SK-N-SH treated with all-trans-retinoic acid at 6 μM for 48 hours (cell line): ENCODE measurements around the gene KLB.

Experiments
- BACH2 ChIP-seq: fragments of 250-450 bp; sonication (Bioruptor Pico); IDR thresholded peaks from 2 replicates; pipeline ENCODE4 v1.9.0; 2021; ENCODE audit warnings: mild to moderate bottlenecking, borderline replicate concordance
- ISL1 ChIP-seq: fragments of 250-450 bp; sonication (Bioruptor Pico); IDR thresholded peaks from 2 replicates; pipeline ENCODE4 v2.1.2; 2022; ENCODE audit warnings: mild to moderate bottlenecking, moderate library complexity
- RARB ChIP-seq: fragments of 250-450 bp; sonication (Bioruptor Pico); IDR thresholded peaks from 2 replicates; pipeline ENCODE4 v1.8.0; 2021; ENCODE audit warnings: mild to moderate bottlenecking, moderate library complexity
- ZC3H10 ChIP-seq: fragments of 250-450 bp; sonication (Bioruptor Pico); IDR thresholded peaks from 2 replicates; pipeline ENCODE4 v1.5.1; 2021; ENCODE audit warnings: mild to moderate bottlenecking, moderate library complexity
- ZNF70 ChIP-seq: fragments of 450-650 bp; formaldehyde crosslinking; IDR thresholded peaks from 2 replicates; pipeline ENCODE4 v1.5.0; 2020; ENCODE audit warnings: mild to moderate bottlenecking, moderate library complexity

DNA sequence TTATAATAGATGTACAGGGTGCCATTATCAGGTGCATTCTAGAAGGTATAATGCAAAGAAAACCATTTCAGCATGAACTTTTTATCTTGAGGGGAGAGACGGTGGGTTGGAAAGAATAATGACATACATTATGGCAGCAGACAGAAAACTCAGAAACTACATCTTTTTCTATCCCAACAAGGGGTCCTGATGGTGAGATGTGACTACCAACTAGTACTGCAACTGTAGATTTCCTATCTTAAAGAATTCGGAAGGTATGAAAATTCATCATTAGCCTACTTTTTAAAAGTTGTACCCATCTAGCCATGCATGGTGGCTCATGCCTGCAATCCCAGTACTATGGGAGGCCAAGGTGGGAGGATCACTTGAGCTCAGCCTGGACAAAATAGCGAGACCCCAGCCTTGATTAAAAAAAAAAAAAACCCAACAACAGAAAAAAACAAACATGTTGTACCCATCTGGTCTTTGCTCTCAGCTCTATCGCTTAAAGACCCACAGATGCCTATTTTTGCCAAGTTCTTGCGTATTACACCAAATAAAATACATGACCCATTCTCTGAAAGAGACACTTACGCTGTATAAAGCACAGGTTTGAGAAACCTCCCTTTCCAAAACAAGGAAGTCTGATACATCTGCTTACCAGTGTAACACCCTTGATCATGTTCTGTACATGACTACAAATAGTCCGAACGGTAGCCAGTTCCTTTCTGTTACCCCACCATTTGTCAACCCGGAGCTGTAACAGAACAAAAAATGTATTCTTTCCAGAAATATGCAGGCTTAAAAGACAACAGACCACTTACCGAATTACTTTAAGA is 50.4 kb downstream of the KLB start:
- TF ChIP-seq ZNF70 (no peak), ZC3H10 (CRISPR knock-in tag) (no peak), BACH2 (CRISPR knock-in tag) (no peak), RARB (no peak), ISL1 (CRISPR knock-in tag) (no peak)
